ENCODE measurements around the gene CNOT8. TPM values are rescaled to one million over a fixed set of nuclear protein-coding genes. Genes with fewer than 3 reads are reported as not detected.

The CNOT8 gene
- polyA plus RNA-seq, 1 of the 3 experiments (the other 2 are of a cell fraction) = 45.3 TPM

DNA sequence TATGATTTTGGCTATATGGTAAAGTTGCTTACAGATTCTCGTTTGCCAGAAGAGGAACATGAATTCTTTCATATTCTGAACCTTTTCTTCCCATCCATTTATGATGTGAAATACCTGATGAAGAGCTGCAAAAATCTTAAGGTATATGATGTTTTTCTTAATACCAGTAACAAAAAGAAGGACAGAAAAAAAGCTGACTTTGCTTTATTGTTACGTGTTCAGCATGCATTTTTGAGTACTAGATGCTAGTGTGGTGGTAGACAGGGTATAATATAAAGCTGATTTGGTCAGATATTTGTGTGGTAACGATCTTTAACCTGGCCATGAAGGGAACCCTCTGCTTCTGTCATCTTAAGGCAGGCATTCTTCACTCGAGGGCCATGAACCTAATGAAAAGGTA lies 13.3 kb downstream of the CNOT8 start:
- ChIA-PET POLR2A (interaction anchor here (0.8 kb wide), 1 partner anchor 13 kb away, joined by 3 read pairs; the partner anchor contains the start of gene CNOT8), CTCF (interaction anchor here (1.2 kb wide), 1 partner anchor 16 kb away, joined by 3 read pairs; no protein-coding TSS in a partner anchor)
- 92% methylated on average over 4 of the region's 4 CpGs for WGBS (ENCODE audit: low lambda C conversion rate)
- H3K4me2 ChIP-seq = no peak overlapping the region
- H4K20me1 ChIP-seq (ENCODE audit: insufficient read depth) = no peaks in the 10 kb centered on the region
- no peaks in the 10 kb centered on the region for H3K9me3 ChIP-seq
- no peak for DNase-seq
- no peak for TF ChIP-seq NFIC (IDR thresholded peaks at IDR 0.05; ENCODE audit: borderline replicate concordance)
- TF ChIP-seq FOXJ3 (CRISPR knock-in tag; IDR thresholded peaks at IDR 0.05) = no peak
- TF ChIP-seq, protein P1, sequence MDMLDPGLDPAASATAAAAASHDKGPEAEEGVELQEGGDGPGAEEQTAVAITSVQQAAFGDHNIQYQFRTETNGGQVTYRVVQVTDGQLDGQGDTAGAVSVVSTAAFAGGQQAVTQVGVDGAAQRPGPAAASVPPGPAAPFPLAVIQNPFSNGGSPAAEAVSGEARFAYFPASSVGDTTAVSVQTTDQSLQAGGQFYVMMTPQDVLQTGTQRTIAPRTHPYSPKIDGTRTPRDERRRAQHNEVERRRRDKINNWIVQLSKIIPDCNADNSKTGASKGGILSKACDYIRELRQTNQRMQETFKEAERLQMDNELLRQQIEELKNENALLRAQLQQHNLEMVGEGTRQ (IDR thresholded peaks at IDR 0.05; ENCODE audit: borderline replicate concordance, low read depth, low read length) = no peak
- no peak for TF ChIP-seq RAD21 (IDR thresholded peaks at IDR 0.05; ENCODE audit: low read length)
- TF ChIP-seq, protein P2, sequence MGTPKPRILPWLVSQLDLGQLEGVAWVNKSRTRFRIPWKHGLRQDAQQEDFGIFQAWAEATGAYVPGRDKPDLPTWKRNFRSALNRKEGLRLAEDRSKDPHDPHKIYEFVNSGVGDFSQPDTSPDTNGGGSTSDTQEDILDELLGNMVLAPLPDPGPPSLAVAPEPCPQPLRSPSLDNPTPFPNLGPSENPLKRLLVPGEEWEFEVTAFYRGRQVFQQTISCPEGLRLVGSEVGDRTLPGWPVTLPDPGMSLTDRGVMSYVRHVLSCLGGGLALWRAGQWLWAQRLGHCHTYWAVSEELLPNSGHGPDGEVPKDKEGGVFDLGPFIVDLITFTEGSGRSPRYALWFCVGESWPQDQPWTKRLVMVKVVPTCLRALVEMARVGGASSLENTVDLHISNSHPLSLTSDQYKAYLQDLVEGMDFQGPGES (IDR thresholded peaks at IDR 0.05; ENCODE audit: low read depth, low read length) = no peak
- no peak for TF ChIP-seq RXRA (IDR thresholded peaks at IDR 0.05; ENCODE audit: borderline replicate concordance, low read depth)
- TF ChIP-seq, protein P3, sequence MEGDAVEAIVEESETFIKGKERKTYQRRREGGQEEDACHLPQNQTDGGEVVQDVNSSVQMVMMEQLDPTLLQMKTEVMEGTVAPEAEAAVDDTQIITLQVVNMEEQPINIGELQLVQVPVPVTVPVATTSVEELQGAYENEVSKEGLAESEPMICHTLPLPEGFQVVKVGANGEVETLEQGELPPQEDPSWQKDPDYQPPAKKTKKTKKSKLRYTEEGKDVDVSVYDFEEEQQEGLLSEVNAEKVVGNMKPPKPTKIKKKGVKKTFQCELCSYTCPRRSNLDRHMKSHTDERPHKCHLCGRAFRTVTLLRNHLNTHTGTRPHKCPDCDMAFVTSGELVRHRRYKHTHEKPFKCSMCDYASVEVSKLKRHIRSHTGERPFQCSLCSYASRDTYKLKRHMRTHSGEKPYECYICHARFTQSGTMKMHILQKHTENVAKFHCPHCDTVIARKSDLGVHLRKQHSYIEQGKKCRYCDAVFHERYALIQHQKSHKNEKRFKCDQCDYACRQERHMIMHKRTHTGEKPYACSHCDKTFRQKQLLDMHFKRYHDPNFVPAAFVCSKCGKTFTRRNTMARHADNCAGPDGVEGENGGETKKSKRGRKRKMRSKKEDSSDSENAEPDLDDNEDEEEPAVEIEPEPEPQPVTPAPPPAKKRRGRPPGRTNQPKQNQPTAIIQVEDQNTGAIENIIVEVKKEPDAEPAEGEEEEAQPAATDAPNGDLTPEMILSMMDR (IDR thresholded peaks at IDR 0.05) = no peak
- TF ChIP-seq, protein P4, sequence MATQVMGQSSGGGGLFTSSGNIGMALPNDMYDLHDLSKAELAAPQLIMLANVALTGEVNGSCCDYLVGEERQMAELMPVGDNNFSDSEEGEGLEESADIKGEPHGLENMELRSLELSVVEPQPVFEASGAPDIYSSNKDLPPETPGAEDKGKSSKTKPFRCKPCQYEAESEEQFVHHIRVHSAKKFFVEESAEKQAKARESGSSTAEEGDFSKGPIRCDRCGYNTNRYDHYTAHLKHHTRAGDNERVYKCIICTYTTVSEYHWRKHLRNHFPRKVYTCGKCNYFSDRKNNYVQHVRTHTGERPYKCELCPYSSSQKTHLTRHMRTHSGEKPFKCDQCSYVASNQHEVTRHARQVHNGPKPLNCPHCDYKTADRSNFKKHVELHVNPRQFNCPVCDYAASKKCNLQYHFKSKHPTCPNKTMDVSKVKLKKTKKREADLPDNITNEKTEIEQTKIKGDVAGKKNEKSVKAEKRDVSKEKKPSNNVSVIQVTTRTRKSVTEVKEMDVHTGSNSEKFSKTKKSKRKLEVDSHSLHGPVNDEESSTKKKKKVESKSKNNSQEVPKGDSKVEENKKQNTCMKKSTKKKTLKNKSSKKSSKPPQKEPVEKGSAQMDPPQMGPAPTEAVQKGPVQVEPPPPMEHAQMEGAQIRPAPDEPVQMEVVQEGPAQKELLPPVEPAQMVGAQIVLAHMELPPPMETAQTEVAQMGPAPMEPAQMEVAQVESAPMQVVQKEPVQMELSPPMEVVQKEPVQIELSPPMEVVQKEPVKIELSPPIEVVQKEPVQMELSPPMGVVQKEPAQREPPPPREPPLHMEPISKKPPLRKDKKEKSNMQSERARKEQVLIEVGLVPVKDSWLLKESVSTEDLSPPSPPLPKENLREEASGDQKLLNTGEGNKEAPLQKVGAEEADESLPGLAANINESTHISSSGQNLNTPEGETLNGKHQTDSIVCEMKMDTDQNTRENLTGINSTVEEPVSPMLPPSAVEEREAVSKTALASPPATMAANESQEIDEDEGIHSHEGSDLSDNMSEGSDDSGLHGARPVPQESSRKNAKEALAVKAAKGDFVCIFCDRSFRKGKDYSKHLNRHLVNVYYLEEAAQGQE (IDR thresholded peaks at IDR 0.05; ENCODE audit: low read depth, low read length) = no peak
- TF ChIP-seq GATA2 (CRISPR knock-in tag; IDR thresholded peaks at IDR 0.05) = no peak
- TF ChIP-seq TCF12 (IDR thresholded peaks at IDR 0.05) = no peak
- no peak for TF ChIP-seq TEAD4 (IDR thresholded peaks at IDR 0.05; ENCODE audit: borderline replicate concordance, insufficient read depth)
- TF ChIP-seq MXI1 (IDR thresholded peaks at IDR 0.05; ENCODE audit: low read depth, low read length) = no peak
- TF ChIP-seq, protein P5, sequence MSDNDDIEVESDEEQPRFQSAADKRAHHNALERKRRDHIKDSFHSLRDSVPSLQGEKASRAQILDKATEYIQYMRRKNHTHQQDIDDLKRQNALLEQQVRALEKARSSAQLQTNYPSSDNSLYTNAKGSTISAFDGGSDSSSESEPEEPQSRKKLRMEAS (IDR thresholded peaks at IDR 0.05; ENCODE audit: low read depth) = no peak
- no peak for TF ChIP-seq NRF1 (IDR thresholded peaks at IDR 0.05; ENCODE audit: low read depth, low read length)
- no peak for TF ChIP-seq YY1 (IDR thresholded peaks at IDR 0.05; ENCODE audit: low read depth)
- TF ChIP-seq SIN3A (IDR thresholded peaks at IDR 0.05; ENCODE audit: borderline replicate concordance, low read depth, low read length) = no peak
- no peak overlapping the region for H3K9ac ChIP-seq
- H3K79me2 ChIP-seq (ENCODE audit: insufficient read depth) = peaks cover 32% of the 10 kb centered on the region; the same call in 1 of the 2 replicates
- no peaks in the 10 kb centered on the region for H3K27me3 ChIP-seq (ENCODE audit: insufficient read depth)
- H3K36me3 ChIP-seq (replicated peaks in 1 of 2; ENCODE audit: control insufficient read depth in 1 of 2, insufficient read depth in 2 of 2, low read length in 1 of 2) = peaks cover 52 to 74% of the 10 kb centered on the region in 2 experiments
- H3K4me3 ChIP-seq (ENCODE audit: low read depth in 2 of 2, low read length in 1 of 2) = no peak overlapping the region
- no peaks in the 10 kb centered on the region for H3K9me2 ChIP-seq
- peaks cover 0 to 6% of the 10 kb centered on the region in 2 experiments; a peak in 2 of 4 replicates for H3K4me1 ChIP-seq (ENCODE audit: control insufficient read depth in 1 of 2, insufficient read depth in 2 of 2, low read depth in 1 of 2, low read length in 1 of 2)
- peaks cover 18% of the 10 kb centered on the region for H3F3A ChIP-seq (replicated peaks; ENCODE audit: insufficient read depth)
- H2AFZ ChIP-seq (ENCODE audit: low read depth) = no peak overlapping the region
- H3K27ac ChIP-seq (ENCODE audit: low read depth in 2 of 2, low read length in 1 of 2) = no peak overlapping the region
